ENCODE measurements around the gene RPS18. TPM values are rescaled to one million over a fixed set of nuclear protein-coding genes. Genes with fewer than 3 reads are reported as not detected.
A peak's percentile ranks its signal among the peaks of the same experiment; 100 is the strongest.

RPS18 gene
- total and polyA plus RNA-seq, 9 of the 15 experiments (the other 6 are each of a cell fraction or from before 2014, with no cell fraction given): 5,023 to 17,516 (median 8,131) TPM

- TF ChIP-seq CHD7 (IDR thresholded peaks at IDR 0.05; ENCODE audit: low read depth, low read length) (no peak), EP400 (IDR thresholded peaks at IDR 0.05) (peak; percentile 90), ZBTB26 (CRISPR knock-in tag; IDR thresholded peaks at IDR 0.05) (no peak), U2AF1 (optimal IDR thresholded peaks at IDR 0.05; ENCODE audit: low read depth, low read length) (no peak), RBM15 (IDR thresholded peaks at IDR 0.05; ENCODE audit: insufficient read depth, low read length) (no peak), ZNF3 (CRISPR knock-in tag; IDR thresholded peaks at IDR 0.05) (peak; percentile 45; the same call in 1 of the 2 replicates), NKRF (IDR thresholded peaks at IDR 0.05; ENCODE audit: borderline replicate concordance) (peak; percentile 5; the same call in 1 of the 2 replicates), SOX6 (IDR thresholded peaks at IDR 0.05) (peak; percentile 69), RFX7 (CRISPR knock-in tag; IDR thresholded peaks at IDR 0.05) (no peak), SUPT5H (IDR thresholded peaks at IDR 0.05) (peak; percentile 99), HIVEP1 (CRISPR knock-in tag; IDR thresholded peaks at IDR 0.05) (no peak), SMAD1 (IDR thresholded peaks at IDR 0.05; ENCODE audit: low read depth, low read length, partially characterized antibody) (peak; percentile 93), ZNF431 (CRISPR knock-in tag; IDR thresholded peaks at IDR 0.05) (0 out of 2 replicates have a peak, but pooled peaks have one; percentile 78)
These were observed 27.5 kb downstream of the RPS18 start (continued) for GRCh38 chr6:33299237-33299944.

All from K562 (cell line).